Measurements from ENCODE around the gene RNASE2. TPM values are rescaled to one million over a fixed set of nuclear protein-coding genes. Genes with fewer than 3 reads are reported as not detected.

RNASE2 gene
- total RNA-seq, 2 donors from 2014 or later = not detected

- Histone ChIP-seq H3K4me3 (no peak overlapping the region), H3K27me3 (no peaks in the 10 kb centered on the region), H3K36me3 (replicated peaks in 1 of 2; ENCODE audit: insufficient read depth in 1 of 2, low read depth in 2 of 2) (no peaks in the 10 kb centered on the region), H3K27ac (no peak overlapping the region), H3K9me3 (no peaks in the 10 kb centered on the region), H3K4me1 (peaks cover 12% of the 10 kb centered on the region)
- DNase-seq (no peak), ATAC-seq (no peak)
- 80 to 91% methylated on average over 3 of the region's 3 CpGs for WGBS, 2 donors
- intact Hi-C loops (cut with DNase I) = loop anchor here (10.0 kb wide), 1 partner anchor 115 kb away; no protein-coding TSS in a partner anchor
- TF ChIP-seq, protein P1, sequence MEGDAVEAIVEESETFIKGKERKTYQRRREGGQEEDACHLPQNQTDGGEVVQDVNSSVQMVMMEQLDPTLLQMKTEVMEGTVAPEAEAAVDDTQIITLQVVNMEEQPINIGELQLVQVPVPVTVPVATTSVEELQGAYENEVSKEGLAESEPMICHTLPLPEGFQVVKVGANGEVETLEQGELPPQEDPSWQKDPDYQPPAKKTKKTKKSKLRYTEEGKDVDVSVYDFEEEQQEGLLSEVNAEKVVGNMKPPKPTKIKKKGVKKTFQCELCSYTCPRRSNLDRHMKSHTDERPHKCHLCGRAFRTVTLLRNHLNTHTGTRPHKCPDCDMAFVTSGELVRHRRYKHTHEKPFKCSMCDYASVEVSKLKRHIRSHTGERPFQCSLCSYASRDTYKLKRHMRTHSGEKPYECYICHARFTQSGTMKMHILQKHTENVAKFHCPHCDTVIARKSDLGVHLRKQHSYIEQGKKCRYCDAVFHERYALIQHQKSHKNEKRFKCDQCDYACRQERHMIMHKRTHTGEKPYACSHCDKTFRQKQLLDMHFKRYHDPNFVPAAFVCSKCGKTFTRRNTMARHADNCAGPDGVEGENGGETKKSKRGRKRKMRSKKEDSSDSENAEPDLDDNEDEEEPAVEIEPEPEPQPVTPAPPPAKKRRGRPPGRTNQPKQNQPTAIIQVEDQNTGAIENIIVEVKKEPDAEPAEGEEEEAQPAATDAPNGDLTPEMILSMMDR (IDR thresholded peaks at IDR 0.05) = no peak
- no peak for TF ChIP-seq POLR2A (IDR thresholded peaks at IDR 0.05)
These were observed 14.0 kb downstream of the RNASE2 start for GRCh38 chr14:20969336-20969735.

GRCh38 chr14:20970647-20970982 lies 15.3 kb downstream of the RNASE2 start:
- DNase-seq = no peak
- TF ChIP-seq POLR2A (IDR thresholded peaks at IDR 0.05) = no peak
- TF ChIP-seq, protein P1 (IDR thresholded peaks at IDR 0.05) = no peak
- WGBS, 2 donors = 13 to 23% methylated on average over 10 of the region's 10 CpGs
- H3K36me3 ChIP-seq (replicated peaks in 1 of 2; ENCODE audit: insufficient read depth in 1 of 2, low read depth in 2 of 2) = no peaks in the 10 kb centered on the region
- peak; percentile 17 for ATAC-seq
- intact Hi-C loops (cut with DNase I) = no loop called here
- peaks cover 12% of the 10 kb centered on the region for H3K4me1 ChIP-seq
- H3K9me3 ChIP-seq = no peaks in the 10 kb centered on the region
- no peaks in the 10 kb centered on the region for H3K27me3 ChIP-seq
- H3K27ac ChIP-seq = peak overlapping the region; percentile 3 to 82 (median 64)
- peak overlapping the region in 1 of 2 donors; percentile 28 for H3K4me3 ChIP-seq

- DNase-seq (peak; percentile 87 to 90 (median 89)), ATAC-seq (peak; percentile 95)
- TF ChIP-seq, protein P1 (IDR thresholded peaks at IDR 0.05) = peak; percentile 80 to 97 (median 88)
- TF ChIP-seq POLR2A (IDR thresholded peaks at IDR 0.05) = peak in 1 of 3 donors; percentile 33
- WGBS, 2 donors = 0 to 3% methylated on average over 13 to 47 of the region's 47 CpGs
- H3K27me3 ChIP-seq = no peaks in the 10 kb centered on the region
- intact Hi-C loops (cut with DNase I) = no loop called here
- H3K27ac ChIP-seq = peak overlapping the region; percentile 3 to 82 (median 64)
- peak overlapping the region; percentile 28 to 45 for H3K4me3 ChIP-seq
- no peaks in the 10 kb centered on the region for H3K9me3 ChIP-seq
- no peaks in the 10 kb centered on the region for H3K36me3 ChIP-seq (replicated peaks in 1 of 2; ENCODE audit: insufficient read depth in 1 of 2, low read depth in 2 of 2)
- peaks cover 12% of the 10 kb centered on the region for H3K4me1 ChIP-seq
These were observed 15.9 kb downstream of the RNASE2 start for GRCh38 chr14:20970983-20971704.

- ATAC-seq (peak; percentile 36), DNase-seq (no peak)
- Histone ChIP-seq H3K4me1 (peaks cover 12% of the 10 kb centered on the region), H3K9me3 (no peaks in the 10 kb centered on the region), H3K27ac (peak overlapping the region; percentile 3 to 82 (median 64)), H3K27me3 (no peaks in the 10 kb centered on the region), H3K36me3 (replicated peaks in 1 of 2; ENCODE audit: insufficient read depth in 1 of 2, low read depth in 2 of 2) (no peaks in the 10 kb centered on the region), H3K4me3 (peak overlapping the region in 1 of 2 donors; percentile 45)
- intact Hi-C loops (cut with DNase I) = no loop called here
- 0 to 14% methylated on average over 8 of the region's 8 CpGs for WGBS, 2 donors
- no peak for TF ChIP-seq POLR2A (IDR thresholded peaks at IDR 0.05)
- TF ChIP-seq, protein P1 (IDR thresholded peaks at IDR 0.05) = no peak
These were observed 16.4 kb downstream of the RNASE2 start for GRCh38 chr14:20971705-20972021.

- peaks cover 12% of the 10 kb centered on the region for H3K4me1 ChIP-seq
- H3K27me3 ChIP-seq = no peaks in the 10 kb centered on the region
- H3K4me3 ChIP-seq = no peak overlapping the region
- no peaks in the 10 kb centered on the region for H3K36me3 ChIP-seq (replicated peaks in 1 of 2; ENCODE audit: insufficient read depth in 1 of 2, low read depth in 2 of 2)
- intact Hi-C loops (cut with DNase I) = no loop called here
- H3K9me3 ChIP-seq = no peaks in the 10 kb centered on the region
- DNase-seq (no peak), ATAC-seq (no peak)
- no peak for TF ChIP-seq POLR2A (IDR thresholded peaks at IDR 0.05)
- TF ChIP-seq, protein P1 (IDR thresholded peaks at IDR 0.05) = no peak
- WGBS, 2 donors = 91 to 92% methylated on average over 3 of the region's 3 CpGs
- H3K27ac ChIP-seq = no peak overlapping the region
These were observed 18.2 kb downstream of the RNASE2 start for GRCh38 chr14:20973501-20973900.

Data from body of pancreas (tissue), 4 donors.